ENCODE measurements around the gene USHBP1.

Gene USHBP1

DNA sequence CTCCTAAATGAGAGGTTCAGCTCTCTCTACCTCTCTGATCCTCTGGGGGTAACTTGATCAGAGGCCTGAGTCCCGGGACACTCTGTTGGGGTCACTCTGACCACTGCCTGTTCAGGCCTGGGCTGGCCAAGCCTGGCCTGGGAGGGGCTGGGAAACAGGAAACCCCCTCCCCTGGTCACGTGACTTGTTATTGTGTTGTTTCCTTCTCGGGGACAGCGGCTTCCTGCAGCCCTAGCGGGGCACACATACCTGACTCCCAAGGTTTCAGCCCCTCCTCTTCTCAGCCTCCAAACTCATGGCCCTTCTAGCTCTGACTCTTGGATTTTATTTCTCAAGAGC is at the start of gene USHBP1:
TSS of gene USHBP1 (minus strand) at position 105 of the 339 bp plus-strand sequence. CDS start 446 bp downstream, outside the sequence.
- no peak for DNase-seq

DNA sequence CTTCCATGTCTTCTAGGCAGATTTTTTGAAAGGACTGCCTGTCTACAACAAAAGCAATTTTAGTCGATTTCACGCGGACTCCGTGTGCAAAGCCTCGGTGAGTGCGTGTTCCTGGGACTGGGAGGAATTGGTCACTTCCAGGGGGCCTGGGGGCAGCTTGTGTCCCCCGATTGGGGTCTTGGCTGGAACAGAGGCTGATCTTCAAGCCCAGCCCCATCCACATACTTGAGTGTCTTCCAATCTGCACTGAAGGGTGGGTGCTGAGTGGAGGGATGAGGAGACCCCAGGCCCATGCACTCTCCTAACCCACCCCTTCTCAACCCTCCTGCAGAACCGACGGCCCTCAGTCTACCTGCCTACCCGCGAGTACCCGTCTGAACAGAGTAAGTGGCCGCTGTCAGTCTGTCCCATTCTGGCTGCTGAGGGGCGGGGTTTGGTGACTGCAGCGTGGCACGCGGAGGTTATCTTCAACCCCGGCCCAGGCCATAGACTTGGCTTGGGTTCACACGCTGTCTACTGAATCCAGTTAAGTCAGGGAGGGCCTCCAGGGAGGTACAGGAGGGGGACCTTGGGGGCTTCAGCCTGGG is 49.6 kb upstream of the USHBP1 start:
- no peak for DNase-seq

DNA sequence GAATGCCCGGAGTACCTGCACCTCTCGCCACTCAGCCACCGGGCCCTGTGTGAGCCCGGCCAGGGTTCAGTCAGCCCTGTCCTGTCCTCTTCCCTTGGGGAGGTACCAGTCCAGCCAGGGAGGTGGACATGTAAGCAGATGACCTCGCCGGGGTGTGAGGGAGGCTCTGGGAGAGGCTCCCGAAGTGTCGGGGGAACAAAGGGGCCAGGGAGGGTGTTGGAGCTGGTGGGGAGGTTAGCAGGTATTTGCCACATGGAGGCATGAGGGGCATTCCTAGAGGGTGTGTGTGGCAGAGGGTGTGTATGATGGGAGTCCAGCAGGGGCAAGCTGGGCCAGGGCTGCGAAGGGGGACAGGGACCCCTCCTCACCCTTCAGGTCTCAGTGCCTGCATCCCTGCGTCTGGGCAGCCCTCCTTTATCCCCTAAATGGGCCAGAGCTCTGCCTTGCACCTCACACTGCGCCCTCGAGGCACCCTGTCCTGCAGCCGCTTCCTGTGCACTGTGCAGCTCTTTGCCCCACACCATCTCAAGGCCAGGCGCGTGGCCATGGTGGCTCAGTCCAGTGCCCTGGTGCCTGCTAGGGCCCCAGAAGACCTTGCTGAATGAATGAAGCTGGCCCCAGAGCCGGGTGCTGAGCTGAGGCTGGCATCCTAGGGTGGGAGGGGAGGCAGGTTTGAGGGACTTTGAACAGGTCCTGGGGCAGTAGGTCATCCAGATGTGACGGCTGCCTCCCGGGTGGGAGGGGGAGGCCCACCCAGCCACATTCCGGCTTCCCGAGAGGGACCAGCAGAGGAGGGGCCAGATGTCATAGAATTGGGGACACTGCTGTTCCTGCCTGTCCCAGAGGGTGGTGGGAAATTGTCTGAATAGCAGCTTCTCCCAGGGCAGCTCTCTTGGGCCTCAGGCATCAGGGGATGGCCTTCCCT is 47.9 kb upstream of the USHBP1 start:
- no peak for DNase-seq

DNA sequence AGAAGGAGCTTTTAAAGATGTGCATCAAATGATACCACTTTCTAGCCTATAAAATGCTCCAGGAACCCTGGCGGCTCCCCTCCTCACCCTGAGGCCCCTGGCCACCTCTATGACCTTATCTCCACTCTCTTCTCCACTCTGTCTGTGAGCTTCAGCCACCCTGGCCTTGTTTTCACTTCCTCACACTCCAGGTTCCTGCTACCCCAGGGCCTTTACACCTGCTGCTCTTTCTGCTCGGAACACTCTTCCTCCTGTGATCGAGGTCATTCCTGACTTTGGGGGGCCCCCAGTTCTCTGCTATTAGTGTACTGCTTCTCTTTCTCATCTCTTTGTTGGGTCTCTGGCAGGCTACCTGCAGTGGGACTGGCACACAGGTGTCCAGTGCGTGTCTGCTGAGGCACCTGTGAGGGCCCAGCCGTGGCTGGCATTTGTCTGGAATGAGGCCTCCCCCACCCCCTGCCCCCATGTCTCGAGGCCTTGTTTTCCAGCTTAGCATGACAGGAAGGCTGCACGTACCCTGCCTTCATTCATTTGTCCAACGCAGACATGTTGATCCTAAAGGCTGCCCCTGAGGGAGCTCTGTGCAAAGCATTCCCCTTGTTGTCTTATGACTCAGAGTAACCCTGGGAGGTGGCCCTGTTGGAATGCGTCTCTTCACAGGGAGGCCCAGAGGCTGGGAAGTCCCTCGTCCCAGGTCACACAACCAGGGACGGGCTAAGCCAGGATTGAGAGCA is 47.1 kb upstream of the USHBP1 start:
- no peak for DNase-seq

DNA sequence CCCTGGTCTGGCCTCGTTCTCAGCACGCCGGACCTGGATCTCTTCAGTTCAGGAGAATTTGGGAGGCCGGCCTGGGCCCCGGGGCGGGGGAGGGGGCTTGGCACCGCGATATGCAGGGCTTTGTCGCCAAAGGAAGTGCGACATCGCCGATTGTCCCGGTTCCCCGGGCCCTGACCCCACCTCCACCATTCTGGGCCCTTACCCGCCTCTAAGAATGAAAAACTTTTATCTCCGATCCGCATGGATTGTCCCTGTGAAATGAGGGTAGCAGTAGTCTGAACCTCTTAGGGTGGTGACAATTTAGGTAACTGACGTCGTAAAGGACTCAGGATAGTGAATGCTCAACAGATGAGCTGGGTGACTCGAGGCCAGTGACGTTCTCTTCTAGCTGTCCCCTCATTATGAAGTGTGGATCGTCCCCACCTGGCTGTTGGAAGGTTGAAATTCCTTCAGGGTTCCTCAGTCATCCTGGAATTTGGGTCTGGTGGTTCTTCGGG is 45.5 kb upstream of the USHBP1 start:
- peak in 5 of 58 donors; percentile 42 to 64 (median 48) for DNase-seq

DNA sequence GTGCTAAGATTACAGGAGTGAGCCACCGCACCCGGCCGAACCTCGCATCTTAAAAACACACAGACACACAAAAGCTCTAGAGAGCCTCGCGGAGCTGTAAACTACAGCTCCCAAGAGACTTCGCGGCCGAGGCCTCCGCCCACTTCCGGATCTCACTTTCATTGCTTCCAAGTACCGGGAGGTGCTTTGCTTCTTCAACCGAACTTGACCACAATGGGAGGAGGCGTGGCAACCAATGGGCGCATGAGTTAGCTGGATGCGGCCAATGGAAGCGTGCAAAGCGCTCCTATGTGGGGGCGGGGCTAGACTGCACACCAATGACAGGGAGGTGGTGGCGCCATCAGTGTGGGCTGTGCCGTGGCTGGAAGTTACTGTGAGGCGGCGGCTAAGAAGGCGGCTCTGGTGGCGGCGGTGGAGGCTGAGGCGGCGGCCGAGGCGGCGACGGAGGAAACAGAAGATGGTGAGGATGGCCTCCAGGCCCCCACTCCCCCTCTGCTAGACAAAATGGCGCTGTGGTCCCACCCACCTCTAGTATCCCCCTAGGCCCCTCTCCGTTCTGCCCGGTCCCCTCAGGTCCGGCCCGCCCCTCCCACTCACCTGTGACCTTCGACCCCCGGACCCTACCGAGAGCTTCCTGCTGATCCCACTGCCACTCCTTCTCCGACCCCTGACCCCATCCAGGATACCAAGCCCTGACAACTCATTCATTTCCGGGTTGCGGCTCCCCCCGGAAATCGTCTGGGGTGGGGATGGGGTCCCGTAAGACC is 44.8 kb upstream of the USHBP1 start, which contains the start of gene DDA1:
TSS of gene DDA1 (plus strand) at position 366 of the 767 bp plus-strand sequence. CDS start at position 458, 92 bp downstream.
- DNase-seq = peak; percentile 80 to 100 (median 99)

DNA sequence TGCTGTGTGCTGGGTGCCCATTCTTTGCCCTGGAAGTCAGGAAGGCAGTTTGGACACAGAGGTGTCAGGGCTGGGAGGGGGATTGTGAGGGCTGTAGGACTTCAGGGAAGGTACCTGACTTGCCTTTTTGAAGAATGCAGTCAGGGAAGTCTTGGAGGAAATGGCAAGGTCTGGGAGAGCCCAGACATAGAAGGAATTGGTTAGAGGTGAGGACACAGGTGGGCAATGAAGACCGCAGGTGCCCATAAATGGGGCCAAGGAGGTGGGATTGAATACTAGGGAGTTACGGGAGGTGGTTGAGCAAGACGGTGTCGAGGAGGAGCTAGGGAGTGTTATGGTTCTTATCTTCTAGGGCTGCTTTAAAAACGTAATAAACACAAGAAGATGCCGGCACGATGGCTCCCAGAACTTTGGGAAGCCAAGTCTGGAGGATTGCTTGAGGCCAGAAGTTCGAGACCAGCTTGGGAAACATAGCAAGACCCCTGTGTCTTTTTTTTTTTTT is 43.4 kb upstream of the USHBP1 start:
- no peak for DNase-seq

- DNase-seq = peak in 5 of 58 donors; percentile 30 to 67 (median 40)
These were observed 41.8 kb upstream of the USHBP1 start for GRCh38 chr19:17306285-17306714.

- peak; percentile 67 to 100 (median 94) for DNase-seq
These were observed 41.2 kb upstream of the USHBP1 start, which contains the start of gene MRPL34 for GRCh38 chr19:17305517-17306284. Gene MRPL34, plus strand, starts transcription at chr19:17305872. Its CDS starts 21 bp downstream, at chr19:17305893.

- DNase-seq = peak in 1 of 58 donors; percentile 100
These were observed 40.6 kb upstream of the USHBP1 start for GRCh38 chr19:17305216-17305516.

GRCh38 chr19:17304386-17305215 is 40.1 kb upstream of the USHBP1 start:
- DNase-seq = peak in 4 of 58 donors; percentile 13 to 28 (median 24)

GRCh38 chr19:17303940-17304267 is 39.4 kb upstream of the USHBP1 start:
- DNase-seq = no peak

- DNase-seq = peak; percentile 50 to 97 (median 90)
These were observed 38.8 kb upstream of the USHBP1 start, which contains the start of gene ABHD8 for GRCh38 chr19:17303167-17303939. Gene ABHD8, minus strand, starts transcription at chr19:17303425. Its CDS starts 1,809 bp downstream, at chr19:17301616.

- DNase-seq = peak in 30 of 58 donors; percentile 6 to 69 (median 30)
These were observed 38.0 kb upstream of the USHBP1 start for GRCh38 chr19:17302391-17303166.

DNA sequence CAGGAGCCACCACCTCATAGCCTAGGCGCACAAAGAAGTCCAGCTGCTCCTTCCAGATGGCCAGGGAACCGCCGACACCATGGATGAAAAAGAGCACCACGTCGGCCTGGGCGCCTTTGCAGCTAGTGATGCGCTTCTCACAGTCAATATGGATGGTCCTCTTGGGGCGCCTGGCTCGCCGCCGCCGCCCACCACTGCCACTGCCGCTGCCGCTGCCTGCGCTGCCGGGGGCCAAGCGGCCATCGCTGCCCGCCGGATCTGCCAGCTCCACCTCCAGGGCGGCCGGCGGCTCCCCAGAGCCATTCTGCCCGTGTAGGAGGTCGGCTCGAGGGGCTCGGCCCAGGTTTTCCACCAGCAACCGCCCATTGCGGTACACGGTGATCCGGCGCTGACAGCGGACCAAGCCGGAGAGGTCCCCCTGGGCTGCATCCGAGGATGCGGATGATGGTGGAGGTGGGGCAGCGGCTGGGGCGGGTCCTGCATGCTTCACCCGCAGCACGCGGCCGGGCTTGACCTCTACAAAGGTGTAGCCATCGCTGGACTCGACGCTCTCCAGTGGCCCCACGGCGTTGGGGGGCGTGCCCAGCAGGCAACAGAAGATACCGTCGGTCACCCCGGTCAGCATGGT is 36.6 kb upstream of the USHBP1 start:
- DNase-seq = no peak

- DNase-seq = no peak
These were observed 32.4 kb upstream of the USHBP1 start for GRCh38 chr19:17296976-17297375.

GRCh38 chr19:17296273-17296672 is 31.7 kb upstream of the USHBP1 start:
- DNase-seq = no peak
